Muscle of back (tissue), 11 donors: ENCODE measurements around the gene LSM12. TPM values are rescaled to one million over a fixed set of nuclear protein-coding genes. Genes with fewer than 3 reads are reported as not detected.
A peak's percentile ranks its signal among the peaks of the same experiment; 100 is the strongest.
"Not testable (repeated sequence)": the region's sequence is repeated elsewhere in the genome, so short reads cannot be mapped to it uniquely, and the experiment has no call there.

Source experiments
- DNase-seq, 3 donors: peaks; one replicate each; pipeline versions ENCODE4 v3.0.0 to v3.0.0-alpha.2; 2013
- polyA plus RNA-seq, 10 donors: library from polyadenylated mRNA; unstranded; fragments of 120-200 nt; gene quantifications; one replicate each; pipeline ENCODE4 v1.2.1, GENCODE V29; 2013; ENCODE audit not compliant: insufficient read length in 10 of 10

The LSM12 gene
- polyA plus RNA-seq, 10 donors: 25.8 to 33.5 (median 29.8) TPM

DNA sequence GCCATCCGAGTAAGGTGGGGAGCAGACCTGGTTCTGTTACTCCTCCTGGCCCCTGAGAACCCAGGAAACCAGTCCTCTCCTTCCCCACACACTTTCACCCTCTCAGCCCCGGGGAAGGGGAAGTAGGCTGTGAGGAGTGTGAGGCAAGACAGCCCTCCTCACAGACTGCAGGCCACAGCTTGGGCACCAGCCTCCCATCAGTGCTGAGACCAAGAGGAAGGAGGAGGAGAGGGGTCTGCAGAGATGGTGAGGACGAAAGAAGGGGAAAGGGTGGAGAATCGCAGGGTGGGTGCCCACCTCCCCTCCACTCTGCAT lies 11.1 kb upstream of the LSM12 start:
- DNase-seq: no peak

DNA sequence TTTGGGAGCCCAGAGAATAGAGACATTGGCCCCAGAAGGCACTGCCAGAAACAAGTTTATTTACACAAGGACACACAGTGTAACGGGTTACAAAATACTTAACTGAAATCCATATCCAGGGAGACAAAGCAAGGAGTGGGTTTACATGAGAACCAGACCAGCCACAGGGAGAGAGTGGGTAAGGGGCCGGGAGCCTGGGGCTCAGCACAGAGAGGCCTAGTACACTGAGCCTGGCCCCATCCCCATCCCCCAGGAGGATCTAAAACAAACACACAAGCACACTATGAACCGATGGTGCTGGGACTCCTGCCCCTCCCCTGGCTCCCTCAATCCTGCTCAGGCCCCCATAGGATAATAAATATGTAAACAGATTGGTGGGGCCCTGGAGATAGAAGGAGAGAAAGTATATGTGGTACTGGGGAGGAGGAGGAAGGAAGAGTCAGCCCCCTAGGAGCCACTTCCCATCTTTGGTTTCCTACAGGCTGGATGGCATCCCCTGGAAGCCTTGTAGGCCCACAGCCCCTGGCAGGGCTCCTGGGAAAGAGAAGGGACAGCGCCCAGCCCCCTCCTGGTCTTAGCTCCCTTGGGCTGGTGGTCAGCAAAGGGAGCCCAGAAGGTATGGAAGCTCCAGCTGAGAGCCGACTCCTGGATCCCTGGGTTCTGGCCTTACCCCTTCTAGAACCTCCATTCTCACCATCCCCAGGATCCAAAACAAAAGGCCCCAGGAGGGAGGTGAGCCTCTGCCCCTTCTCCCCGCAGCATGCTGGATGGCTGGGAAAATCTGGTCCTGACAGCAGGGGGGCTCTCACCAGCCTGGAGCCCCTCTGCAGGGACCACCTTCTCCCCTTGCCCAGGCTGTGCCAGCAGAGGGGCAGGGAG lies 10.5 kb upstream of the LSM12 start:
- DNase-seq: no peak

DNA sequence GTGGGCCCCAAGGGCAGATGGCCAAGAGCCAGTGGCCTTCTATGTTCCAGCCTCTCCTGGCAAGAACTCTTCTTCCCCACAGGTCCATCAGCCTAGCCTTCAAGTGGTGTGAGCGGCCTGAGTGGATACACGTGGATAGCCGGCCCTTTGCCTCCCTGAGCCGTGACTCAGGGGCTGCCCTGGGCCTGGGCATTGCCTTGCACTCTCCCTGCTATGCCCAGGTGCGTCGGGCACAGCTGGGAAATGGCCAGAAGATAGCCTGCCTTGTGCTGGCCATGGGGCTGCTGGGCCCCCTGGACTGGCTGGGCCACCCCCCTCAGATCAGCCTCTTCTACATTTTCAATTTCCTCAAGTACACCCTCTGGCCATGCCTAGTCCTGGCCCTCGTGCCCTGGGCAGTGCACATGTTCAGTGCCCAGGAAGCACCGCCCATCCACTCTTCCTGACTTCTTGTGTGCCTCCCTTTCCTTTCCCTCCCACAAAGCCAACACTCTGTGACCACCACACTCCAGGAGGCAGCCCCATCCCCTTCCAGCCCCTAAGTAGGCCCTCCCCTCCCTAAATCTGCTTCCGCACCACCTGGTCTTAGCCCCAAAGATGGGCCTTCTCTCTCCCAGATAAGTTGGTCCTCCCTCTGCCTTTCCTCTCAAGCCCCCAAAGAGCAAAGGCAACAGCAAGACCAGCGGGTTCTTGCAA lies 9.3 kb upstream of the LSM12 start:
- no peak for DNase-seq

DNA sequence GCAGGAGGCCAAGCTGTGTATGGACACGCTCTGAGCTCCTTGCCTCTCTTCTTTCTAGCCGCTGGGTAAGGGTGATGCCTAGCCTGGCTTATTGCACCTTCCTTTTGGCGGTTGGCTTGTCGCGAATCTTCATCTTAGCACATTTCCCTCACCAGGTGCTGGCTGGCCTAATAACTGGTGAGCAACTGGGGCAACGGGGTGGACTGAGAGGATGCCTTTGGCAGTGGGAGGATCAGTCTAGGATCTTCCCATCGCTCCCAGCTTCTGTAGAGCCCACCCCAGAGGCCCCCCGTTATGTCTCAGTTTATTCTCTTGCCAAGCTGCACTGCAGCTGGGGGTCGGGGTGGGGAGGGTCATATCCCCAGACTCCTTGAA lies 8.4 kb upstream of the LSM12 start:
- DNase-seq: no peak

DNA sequence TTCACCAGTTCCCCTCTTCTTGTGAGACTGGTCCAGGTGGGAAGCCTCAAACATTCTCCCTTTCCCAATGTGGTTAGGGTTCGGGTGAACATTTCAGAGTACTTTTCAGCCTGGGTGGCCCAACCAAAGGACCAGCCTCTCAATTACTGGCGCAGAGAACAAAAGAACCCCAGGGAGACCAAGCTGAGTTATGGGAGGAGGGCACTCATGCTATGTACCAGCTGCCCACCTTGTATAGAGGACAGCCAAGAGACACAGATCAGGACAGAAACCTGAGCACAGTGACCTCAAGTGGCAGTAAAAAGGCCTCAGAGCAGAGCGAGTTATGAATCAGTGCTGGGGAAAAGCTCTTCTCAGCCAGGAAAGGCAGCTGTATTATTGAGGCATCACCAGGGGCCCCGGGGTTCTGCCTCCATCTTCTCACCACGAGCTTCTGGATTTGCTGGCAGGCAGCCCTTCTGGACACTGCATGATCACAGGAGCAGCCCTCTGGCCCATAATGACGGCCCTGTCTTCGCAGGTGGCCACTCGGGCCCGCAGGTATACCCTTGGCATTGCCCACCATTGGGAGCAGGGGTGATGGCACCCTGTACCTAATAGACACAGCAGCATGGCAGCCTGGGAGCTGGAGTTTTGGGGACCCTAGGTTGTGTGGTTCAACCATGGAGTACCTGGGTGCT lies 7.9 kb upstream of the LSM12 start:
- DNase-seq: no peak

DNA sequence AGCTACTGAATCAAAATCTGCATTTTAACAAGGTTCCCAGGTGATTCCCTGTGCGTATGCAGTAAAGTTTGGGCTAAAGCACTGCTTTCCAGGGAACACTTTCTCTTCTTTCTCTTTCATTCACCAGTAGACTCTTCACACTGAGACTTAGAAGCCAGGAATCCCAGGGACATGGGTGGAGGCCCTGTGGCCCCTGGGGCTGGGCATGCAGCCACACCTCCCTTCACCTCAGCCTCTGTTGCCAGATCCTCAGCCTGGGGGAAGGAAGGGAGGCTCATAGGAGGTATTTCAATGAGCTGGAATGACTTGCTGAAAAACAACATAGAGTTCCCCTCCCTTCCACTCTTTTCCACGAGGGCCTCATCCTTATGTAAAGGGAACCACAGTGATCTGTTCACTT lies 5.3 kb upstream of the LSM12 start:
- no peak for DNase-seq

DNA sequence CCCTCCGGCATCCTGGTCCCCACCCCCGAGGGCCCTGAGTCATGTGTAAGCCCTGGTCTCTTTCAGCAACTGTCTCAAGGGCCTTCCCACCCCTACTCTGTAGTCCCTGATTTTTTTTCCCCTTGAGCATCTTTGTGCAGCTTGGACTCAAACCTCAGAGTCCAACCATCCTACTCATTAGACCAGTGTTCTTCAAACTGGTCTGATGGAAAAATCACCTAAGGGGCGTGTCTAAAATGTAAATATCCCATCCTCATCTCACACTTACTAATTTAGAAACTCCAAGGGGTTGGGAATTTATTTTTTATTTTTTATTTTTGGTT lies 4.7 kb upstream of the LSM12 start:
- peak in 1 of 3 donors; percentile 64 for DNase-seq

DNA sequence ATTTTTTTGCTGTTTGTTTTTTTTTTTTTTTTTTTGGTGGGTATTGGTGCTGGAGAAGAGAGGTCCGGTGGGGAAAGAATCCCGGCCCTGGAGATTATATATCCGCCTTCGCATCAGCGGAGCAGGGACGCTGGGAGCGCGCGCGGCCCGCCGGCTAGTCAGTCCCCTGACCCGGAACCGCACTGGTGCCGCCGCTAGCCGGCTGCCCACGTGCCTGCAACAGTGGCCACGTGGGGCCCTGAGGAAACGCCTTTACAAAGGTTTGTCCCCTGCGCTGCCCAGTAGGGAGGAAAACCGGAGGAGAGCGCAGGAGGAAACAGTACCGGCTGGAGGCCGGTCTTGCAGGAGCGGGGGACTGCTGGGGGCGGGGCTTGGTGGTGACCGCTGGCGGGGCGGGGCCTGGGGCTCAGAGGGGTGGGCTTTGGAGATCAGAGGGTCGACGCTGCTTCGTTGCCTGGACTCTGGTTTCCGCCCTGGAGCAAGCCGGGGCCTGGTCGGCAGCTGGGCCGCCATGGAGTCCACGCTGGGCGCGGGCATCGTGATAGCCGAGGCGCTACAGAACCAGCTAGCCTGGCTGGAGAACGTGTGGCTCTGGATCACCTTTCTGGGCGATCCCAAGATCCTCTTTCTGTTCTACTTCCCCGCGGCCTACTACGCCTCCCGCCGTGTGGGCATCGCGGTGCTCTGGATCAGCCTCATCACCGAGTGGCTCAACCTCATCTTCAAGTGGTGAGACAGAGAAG lies 4.2 kb upstream of the LSM12 start, which contains the start of gene G6PC3:
TSS of gene G6PC3 (plus strand) at position 281 of the 743 bp plus-strand sequence. CDS start at position 512, 231 bp downstream.
- DNase-seq: peak; percentile 96 to 98 (median 98)

DNA sequence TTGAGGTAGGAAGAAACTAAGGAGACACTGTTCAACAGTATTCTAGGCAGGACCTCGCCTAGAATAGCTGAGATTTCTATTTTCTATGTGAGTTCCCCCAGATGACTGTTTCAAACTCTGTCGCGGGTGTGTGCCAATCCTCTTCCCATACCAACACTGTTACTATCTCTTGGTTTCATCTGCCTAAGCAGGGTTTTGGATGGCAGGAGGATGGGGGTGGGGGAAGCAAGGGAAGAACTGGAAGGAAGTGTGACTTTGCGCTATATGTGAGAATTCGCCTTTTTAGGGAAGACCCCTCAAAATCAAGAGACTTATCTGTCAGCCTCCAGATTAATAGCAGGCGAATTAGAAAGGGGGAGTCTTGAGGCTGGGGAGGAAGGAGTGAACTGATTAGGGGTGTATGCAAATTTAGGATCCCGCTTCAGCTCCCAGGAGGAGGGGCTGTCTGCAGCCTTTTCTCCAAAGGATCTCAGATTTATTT lies 3.5 kb upstream of the LSM12 start:
- peak in 1 of 3 donors; percentile 43 for DNase-seq

DNA sequence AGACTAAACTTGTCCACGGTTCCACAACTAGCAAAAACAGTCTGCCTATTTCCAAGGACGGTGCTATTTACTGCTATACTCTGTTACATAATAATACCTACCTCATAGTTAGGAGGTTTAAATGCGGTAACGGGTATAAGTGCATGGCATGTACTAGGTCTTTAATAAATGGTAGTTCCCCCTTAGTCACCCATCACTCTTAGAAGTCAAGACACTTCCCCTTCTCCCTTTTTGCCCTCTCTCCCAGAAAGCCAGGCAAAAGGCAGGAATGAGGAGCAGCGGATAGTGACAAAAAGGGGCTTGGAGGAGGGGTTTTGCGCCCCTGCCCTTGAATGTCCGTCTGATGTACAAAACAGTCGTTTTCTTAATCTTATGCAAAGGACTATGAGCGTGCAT lies 1.1 kb upstream of the LSM12 start:
- no peak for DNase-seq

DNA sequence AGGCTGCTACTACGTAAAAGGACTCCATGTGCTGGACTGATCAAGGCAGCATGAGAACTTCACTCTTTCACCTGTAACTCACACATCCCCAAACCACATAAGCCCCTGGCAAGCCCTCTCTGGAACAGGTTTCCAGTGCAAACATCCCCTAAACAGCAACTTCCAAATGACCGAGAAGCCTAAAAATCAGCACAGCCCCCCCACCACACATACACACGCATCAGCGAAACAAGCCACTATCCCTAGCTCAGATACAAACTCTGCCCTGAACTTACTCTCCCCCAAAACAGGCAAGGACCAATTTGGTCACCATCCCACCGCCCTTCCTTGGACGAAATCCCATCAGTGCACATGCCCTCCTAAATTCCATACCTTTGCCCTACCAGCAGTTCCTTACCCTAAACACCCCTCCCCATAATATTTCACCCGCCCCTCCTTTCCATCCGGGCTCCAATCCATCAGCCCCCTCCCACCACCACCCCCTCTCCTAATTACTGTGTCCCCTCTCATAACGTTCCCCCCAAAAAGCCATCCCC lies 735 bp downstream of the LSM12 start:
- DNase-seq: peak in 2 of 3 donors; percentile 18 to 45

DNA sequence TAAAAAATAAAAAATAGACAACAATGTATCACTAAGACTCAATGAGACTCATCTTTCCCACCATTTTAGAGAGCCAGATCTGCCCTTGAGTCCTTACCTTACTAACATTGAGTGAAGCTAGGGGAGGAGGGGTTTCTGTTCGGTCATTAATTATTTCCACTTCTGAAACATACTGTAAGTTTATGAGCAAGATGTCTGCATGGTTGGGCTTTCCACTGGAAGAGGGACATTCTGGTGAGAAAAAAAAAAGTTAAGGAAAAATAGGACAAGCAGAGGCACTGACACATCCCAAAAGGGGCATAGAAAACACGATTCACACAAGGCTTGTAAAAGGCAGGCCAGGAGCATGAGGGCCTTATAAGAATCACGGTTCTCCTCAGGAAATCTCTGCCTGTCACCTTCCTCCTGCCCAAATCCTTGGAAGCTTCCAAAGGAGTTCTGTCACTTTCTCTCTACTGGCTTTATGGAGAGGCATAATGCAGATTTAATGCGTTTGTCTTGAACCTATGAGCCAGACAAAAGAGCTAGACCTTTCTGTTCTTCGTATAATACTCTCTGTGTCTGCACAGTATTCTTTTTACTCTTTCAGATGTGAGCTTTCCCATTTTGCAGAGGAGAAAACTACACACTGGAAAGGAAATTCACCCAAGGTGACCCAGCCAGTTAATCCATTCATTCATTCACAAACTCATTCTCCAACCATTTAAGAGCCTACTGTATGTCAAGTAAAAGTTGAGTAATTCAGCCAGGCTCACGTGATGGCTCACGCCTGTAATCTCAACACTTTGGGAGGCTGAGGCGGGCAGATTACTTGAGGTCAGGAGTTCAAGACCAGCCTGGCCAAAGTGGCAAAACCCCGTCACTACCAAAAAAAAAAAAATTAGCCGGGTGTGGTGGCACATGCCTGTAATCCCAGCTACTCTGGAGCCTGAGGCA lies 2.5 kb downstream of the LSM12 start:
- DNase-seq: no peak

DNA sequence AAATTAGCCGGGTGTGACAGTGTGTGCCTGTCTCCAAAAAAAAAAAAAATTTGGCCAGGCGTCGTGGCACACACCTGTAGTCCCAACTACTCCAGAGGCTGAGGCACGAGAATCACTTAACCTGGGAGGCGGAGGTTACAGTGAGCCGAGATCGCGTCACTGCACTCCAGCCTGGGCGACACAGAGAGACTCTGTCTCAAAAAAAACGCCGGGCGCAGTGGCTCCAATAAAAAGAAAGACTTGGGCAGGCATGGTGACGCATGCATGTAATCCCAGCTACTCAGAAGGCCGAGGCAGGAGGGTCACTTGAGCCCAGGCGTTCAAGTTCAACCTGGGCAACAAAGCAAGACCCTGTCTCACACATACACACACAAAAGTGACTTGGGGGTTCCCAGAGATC lies 3.6 kb downstream of the LSM12 start:
- no peak for DNase-seq

DNA sequence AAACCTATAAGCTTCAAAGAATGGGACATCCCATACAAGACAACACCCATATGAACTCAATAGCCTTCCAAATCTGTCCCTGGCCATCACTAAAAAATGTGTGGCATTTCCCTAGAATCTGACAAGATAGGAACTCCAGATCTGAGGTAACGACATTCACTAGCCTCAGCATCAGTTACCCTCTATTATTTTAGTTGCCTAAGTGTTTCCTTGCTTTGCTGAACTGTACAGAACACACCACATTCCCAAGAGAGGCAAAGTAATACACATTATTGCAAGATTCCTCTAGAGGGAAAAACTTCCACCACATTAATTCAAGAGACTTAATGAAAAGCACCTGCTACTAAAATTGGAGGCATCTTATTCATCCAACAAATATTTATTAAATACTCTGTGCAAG lies 5.0 kb downstream of the LSM12 start:
- no peak for DNase-seq

DNA sequence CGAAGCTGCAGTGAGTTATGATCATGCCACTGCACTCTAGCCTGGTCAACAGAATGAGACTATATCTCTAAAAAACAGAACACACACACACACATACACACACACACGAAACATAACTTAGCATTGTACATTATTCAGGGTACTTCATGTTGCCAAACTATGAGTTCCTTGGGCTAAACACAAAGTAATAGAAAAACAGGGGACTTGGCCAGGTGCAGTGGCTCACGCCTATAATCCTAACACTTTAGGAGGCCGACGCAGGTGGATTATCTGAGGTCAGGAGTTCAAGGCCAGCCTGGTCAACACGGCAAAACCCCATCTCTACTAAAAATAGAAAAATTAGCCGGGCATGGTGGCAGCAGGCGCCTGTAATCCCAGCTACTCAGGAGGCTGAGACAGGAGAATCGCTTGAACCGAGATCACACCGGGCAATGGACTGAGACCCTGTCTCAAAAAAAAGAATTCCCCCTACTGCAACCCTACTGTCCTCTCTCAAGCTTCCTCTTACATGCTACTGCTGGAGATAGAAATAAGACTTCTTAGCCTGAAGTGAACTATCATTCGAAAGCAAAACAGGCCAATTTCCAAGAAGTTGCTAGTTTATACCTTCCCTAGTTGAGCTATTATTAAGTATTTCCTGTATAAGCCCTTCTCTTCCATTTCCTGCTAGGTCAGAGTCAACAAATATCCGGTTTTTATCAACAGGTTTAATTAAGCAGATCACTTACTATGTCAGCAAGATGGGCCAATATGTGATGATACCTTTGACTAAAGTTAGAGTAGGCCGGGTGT lies 7.2 kb downstream of the LSM12 start:
- no peak for DNase-seq

DNA sequence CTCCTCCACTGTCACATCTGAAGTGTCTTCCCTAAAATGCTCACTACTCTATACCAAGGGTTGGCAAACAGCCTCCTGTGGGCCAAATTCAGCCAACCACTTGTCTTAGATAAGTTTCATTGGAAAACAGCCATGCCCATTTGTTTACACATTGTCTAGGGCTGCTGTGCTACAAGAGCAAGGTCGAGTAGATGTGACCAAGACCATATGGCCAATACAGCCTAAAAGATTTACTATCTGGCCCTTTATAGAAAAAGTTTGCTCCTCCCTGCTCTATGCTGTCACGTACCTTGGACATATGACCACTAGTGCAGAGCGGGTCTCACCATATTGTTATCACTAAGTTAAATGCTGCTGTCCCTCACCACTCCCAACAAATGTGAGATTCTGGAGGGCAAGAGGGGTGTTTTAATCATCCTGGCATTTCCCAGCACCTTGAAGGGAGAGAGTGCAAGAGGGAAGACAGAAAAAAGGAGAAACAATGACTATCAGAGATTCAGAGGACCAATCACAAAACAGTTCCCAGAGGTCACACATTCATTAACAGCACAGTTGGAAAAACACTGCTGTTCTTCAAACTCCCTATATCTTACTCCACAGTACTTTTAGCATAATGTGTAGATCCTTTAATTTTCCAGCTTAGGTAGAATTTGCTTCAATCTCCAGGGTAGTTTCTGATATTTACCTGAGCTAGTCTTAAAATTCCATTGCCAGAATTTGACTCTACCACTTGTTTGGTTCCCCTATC lies 13.2 kb downstream of the LSM12 start:
- no peak for DNase-seq

DNA sequence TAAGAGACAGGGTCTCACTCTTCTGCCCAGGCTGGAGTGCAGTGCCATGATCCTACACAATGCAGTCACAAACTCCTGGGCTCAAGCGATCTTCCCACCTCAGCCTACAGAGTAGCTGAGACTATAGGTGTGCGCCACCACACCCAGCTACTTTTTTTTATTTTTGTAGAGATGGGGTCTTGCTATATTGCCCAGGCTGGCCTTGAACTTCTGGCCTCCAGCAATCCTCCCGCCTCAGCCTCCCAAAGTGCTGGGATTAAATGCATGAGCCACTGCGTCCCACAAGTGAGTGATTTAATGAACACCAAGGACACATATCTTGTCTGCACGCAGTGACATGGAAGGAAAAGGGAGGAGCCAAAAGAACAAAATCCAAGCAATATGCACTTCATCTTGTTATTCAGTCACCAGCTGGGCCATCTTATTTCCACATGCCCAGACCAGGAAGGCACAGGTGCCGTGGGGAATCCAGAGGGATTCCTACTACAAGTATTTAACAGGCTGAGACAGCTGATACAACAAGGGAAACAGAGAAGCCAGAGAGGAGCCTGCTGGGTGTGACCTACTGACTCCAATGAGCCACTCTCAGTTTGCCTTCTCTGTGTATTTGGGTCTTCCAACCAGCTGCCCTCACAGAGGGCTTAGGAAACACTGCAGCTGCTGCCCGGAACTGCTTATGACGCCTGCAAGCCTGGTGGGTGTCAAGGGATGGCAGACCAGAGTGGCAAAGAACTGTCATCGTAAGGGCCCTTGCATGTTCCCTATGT lies 17.0 kb downstream of the LSM12 start:
- peak; percentile 44 to 69 (median 48) for DNase-seq

DNA sequence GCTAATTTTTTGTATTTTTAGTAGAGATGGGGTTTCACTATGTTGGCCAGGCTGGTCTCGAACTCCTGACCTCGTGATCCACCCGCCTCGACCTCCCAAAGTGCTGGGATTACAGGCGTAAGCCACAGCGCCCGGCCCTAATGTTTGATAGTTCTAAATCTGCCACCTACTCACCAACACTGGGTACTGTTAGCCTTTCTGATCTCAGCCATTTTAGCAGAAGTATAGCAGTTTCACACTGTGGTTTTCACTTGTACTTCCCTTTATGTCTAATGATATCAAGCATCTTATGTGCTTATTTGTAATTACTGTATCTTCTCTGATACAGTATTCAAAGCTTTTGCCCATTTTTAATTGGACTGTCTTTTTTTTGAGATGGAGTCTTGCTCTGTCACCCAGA lies 19.6 kb downstream of the LSM12 start:
- not testable (repeated sequence) for DNase-seq
